Stimulated activated CD4-positive, alpha-beta T cell treated with anti-CD3 and anti-CD28 coated beads, Interleukin-1b, Interleukin-23, amount 100 ng/mL, for 1 hour (primary cell): Measurements from ENCODE around the gene GYG2.
"Not testable (repeated sequence)": the region's sequence is repeated elsewhere in the genome, so short reads cannot be mapped to it uniquely, and the experiment has no call there.

Source experiments
- DNase-seq, 2 donors: peaks; one replicate each; pipeline ENCODE4 v3.0.0-alpha.2; 2020; ENCODE audit warnings: low read depth in 2 of 2

Gene GYG2

GRCh38 chrX:2867206-2867605 is 38.5 kb downstream of the GYG2 start:
- no peak for DNase-seq

- DNase-seq: no peak
Measured at GRCh38 chrX:2870650-2871049, 41.9 kb downstream of the GYG2 start.

- DNase-seq: no peak
Measured at GRCh38 chrX:2871831-2872230, 43.1 kb downstream of the GYG2 start.

GRCh38 chrX:2872671-2873277 is 44.0 kb downstream of the GYG2 start:
- DNase-seq: no peak

GRCh38 chrX:2874222-2875135 is 45.7 kb downstream of the GYG2 start:
- no peak for DNase-seq

- DNase-seq: no peak
Measured at GRCh38 chrX:2875136-2875481, 46.4 kb downstream of the GYG2 start.

GRCh38 chrX:2875798-2876399 is 47.2 kb downstream of the GYG2 start:
- DNase-seq: no peak

GRCh38 chrX:2878563-2878962 is 49.8 kb downstream of the GYG2 start:
- no peak for DNase-seq

- DNase-seq: no peak
Measured at GRCh38 chrX:2879670-2880069, 50.9 kb downstream of the GYG2 start.

GRCh38 chrX:2883770-2884169 is 55.0 kb downstream of the GYG2 start:
- no peak for DNase-seq

- DNase-seq: no peak
Measured at GRCh38 chrX:2888309-2888708, 59.6 kb downstream of the GYG2 start.

GRCh38 chrX:2889045-2889605 is 60.4 kb downstream of the GYG2 start:
- DNase-seq: no peak

GRCh38 chrX:2889706-2890490 is 61.2 kb downstream of the GYG2 start:
- DNase-seq: not testable (repeated sequence)

- not testable (repeated sequence) for DNase-seq
Measured at GRCh38 chrX:2890536-2891460, 62.1 kb downstream of the GYG2 start.

- DNase-seq: no peak
Measured at GRCh38 chrX:2892816-2893215, 64.1 kb downstream of the GYG2 start.

GRCh38 chrX:2894885-2895292 is 66.2 kb downstream of the GYG2 start:
- no peak for DNase-seq

GRCh38 chrX:2897311-2897689 is 68.6 kb downstream of the GYG2 start:
- no peak for DNase-seq

GRCh38 chrX:2897690-2898623 is 69.2 kb downstream of the GYG2 start:
- DNase-seq: not testable (repeated sequence)

- no peak for DNase-seq
Measured at GRCh38 chrX:2898846-2899512, 70.2 kb downstream of the GYG2 start.
